Fibroblast of pulmonary artery (primary cell): Measurements from ENCODE around the gene RNU2-1.

Experiments used
- DNase-seq: peaks from one replicate; pipeline ENCODE4 v3.0.0-alpha.2; 2010; ENCODE audit warnings: low read depth
- H3K4me3 ChIP-seq: replicated peaks from 2 replicates; pipeline ENCODE4 v1.5.1; 2011; ENCODE audit warnings: low read depth, mild to moderate bottlenecking, control low read depth, low read length, moderate library complexity
- CTCF ChIP-seq: IDR thresholded peaks from 2 replicates; pipeline ENCODE4 v1.5.1; 2011; ENCODE audit warnings: mild to moderate bottlenecking, control low read depth, low read length, inconsistent platforms; ENCODE audit errors: missing control alignments

The RNU2-1 gene

GRCh38 chr17:43216369-43216761 lies 17.4 kb downstream of the RNU2-1 start:
- no peak for TF ChIP-seq CTCF
- DNase-seq = no peak
- H3K4me3 ChIP-seq = no peak overlapping the region

DNA sequence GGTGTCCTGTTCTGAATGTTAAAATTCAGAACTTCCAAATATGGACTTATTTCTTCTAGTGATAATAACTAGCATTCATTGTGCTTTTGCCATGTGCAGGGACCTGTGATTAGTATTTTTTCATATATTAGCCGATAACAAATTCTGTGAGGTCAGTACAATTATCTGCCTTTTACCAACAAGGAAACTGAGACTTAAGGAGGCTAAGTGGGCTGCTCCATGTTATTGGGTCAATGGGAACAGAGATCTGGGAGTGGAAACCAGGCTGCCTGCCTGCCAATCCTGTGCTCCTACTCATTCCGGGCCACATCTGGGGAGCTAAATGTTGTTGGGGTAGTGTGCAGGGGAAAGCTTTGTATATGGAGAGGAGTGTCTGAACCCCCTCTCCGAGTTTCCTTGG lies 18.4 kb downstream of the RNU2-1 start:
- no peak for TF ChIP-seq CTCF
- DNase-seq = no peak
- H3K4me3 ChIP-seq = no peak overlapping the region

DNA sequence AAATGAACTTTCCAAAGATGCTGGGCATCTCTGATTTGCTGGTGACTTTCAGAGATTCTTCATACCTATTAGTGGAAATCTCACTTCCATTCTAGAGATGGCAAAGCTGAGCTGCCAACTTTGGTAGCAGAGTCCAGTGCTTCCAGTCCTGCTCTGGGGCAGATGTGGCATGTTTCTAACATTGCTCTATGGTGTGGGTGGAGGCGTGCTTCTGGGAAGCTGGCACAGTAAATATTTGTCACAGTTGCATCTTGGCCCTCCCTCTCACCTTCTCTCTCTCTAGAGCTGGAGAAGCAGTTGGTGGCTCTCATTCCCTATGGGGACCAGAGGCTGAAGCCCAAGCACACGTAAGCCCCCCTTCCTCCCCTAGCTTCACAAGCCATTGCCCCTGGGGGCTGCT lies 20.2 kb downstream of the RNU2-1 start:
- H3K4me3 ChIP-seq = no peak overlapping the region
- TF ChIP-seq CTCF = no peak
- DNase-seq = no peak

GRCh38 chr17:43212641-43213490 lies 20.9 kb downstream of the RNU2-1 start:
- H3K4me3 ChIP-seq = peak overlapping the region; percentile 68
- no peak for DNase-seq
- no peak for TF ChIP-seq CTCF

- peak; percentile 40 for TF ChIP-seq CTCF
- DNase-seq = peak; percentile 89
- H3K4me3 ChIP-seq = peak within 1 kb of the TSS; percentile 68
Measured at GRCh38 chr17:43211480-43212402, 22.0 kb downstream of the RNU2-1 start, which contains the start of gene TMEM106A. Gene TMEM106A, plus strand, starts transcription at chr17:43211875. Its CDS starts 1,167 bp downstream, at chr17:43213042.

GRCh38 chr17:43211123-43211479 lies 22.7 kb downstream of the RNU2-1 start:
- TF ChIP-seq CTCF = no peak
- H3K4me3 ChIP-seq = peak overlapping the region; percentile 68
- DNase-seq = no peak
